ENCODE measurements around the gene NSA2. TPM values are rescaled to one million over a fixed set of nuclear protein-coding genes. Genes with fewer than 3 reads are reported as not detected.

Gene NSA2
- total and polyA plus RNA-seq, 9 of the 15 experiments (the other 6 are each of a cell fraction or from before 2014, with no cell fraction given), result 60.2 to 246 (median 183) TPM

GRCh38 chr5:74766418-74766848 lies 616 bp upstream of the NSA2 start:
- H4K20me1 ChIP-seq (replicated peaks; ENCODE audit: control insufficient read depth, insufficient read depth, low read length), result peaks cover 6% of the 10 kb centered on the region; the same call in 1 of the 2 replicates
- in situ Hi-C loops (cut with MboI), result no loop called here
- peaks cover 68% of the 10 kb centered on the region for H3K36me3 ChIP-seq (ENCODE audit: control insufficient read depth, insufficient read depth, low read length)
- DNase-seq (ENCODE audit: extremely low read depth in 1 of 4, low spot score in 3 of 4) (peak; percentile 42 to 63 (median 52)), FAIRE-seq (peak; percentile 65), ATAC-seq (peak; percentile 82)
- H3K9me1 ChIP-seq (ENCODE audit: control insufficient read depth, insufficient read depth, low read length), result no peaks in the 10 kb centered on the region
- no peaks in the 10 kb centered on the region for H3K27me3 ChIP-seq (ENCODE audit: control insufficient read depth in 2 of 2, insufficient read depth in 2 of 2, low read length in 2 of 2)
- no peaks in the 10 kb centered on the region for H3K9me3 ChIP-seq (replicated peaks; ENCODE audit: control insufficient read depth, insufficient read depth, low read depth, low read length)
- H3K4me3 ChIP-seq, result peak overlapping the region; percentile 87
- whole genome bisulfite sequencing (ENCODE audit: insufficient coverage, low coverage, missing lambda C conversion rate), result under 1% methylated on average over 10 of the region's 10 CpGs
- BruUV-seq (replicated peaks), result TSS peak; percentile 75
- peak overlapping the region; percentile 83 for H3K27ac ChIP-seq (ENCODE audit: extremely low read depth, low read depth, low read length)
- intact Hi-C loops (cut with micrococcal nuclease), result loop anchor here (1.0 to 5.0 kb wide), 2 partner anchors 137 to 151 kb away; no protein-coding TSS in a partner anchor
- H3K4me1 ChIP-seq (replicated peaks in 1 of 2; ENCODE audit: control insufficient read depth in 2 of 2, insufficient read depth in 2 of 2, low read length in 2 of 2), result peaks cover 8 to 12% of the 10 kb centered on the region in 2 experiments; a peak in 4 of 5 replicates
- CTCF ChIA-PET (ENCODE audit: low intra/inter-chr PET ratio), result interaction anchor here (1.9 kb wide), 1 partner anchor 153 kb away, joined by 6 read pairs; no protein-coding TSS in a partner anchor
- H2AFZ ChIP-seq (ENCODE audit: low read depth, low read length), result peak overlapping the region; percentile 98
- H3K9ac ChIP-seq (ENCODE audit: insufficient read depth in 1 of 2, low read depth in 2 of 2, low read length in 2 of 2), result peak overlapping the region; percentile 85 to 98
- H3K4me2 ChIP-seq (ENCODE audit: insufficient read depth, low read length), result peak overlapping the region; percentile 93
- POLR2A ChIA-PET, result interaction anchor here (1.0 to 1.5 kb wide), 2 partner anchors 11 to 34 kb away, joined by 3 to 5 read pairs; no protein-coding TSS in a partner anchor
- peaks cover 55% of the 10 kb centered on the region for H3K79me2 ChIP-seq (ENCODE audit: control insufficient read depth, insufficient read depth, low read length)
- TF ChIP-seq CREBBP (IDR thresholded peaks at IDR 0.05; ENCODE audit: low read depth, low read length) (no peak), KDM4B (IDR thresholded peaks at IDR 0.05; ENCODE audit: borderline replicate concordance in 2 of 2, low read depth in 1 of 2) (no peak), FOS (IDR thresholded peaks at IDR 0.05; ENCODE audit: extremely low read depth, insufficient read length) (no peak), HMG20A (CRISPR knock-in tag; conservative IDR thresholded peaks at IDR 0.05) (no peak), KLF13 (tag; IDR thresholded peaks at IDR 0.05; ENCODE audit: borderline replicate concordance, low read depth) (no peak), GTF2F1 (IDR thresholded peaks at IDR 0.05; ENCODE audit: low read depth, low read length) (no peak), SPI1 (IDR thresholded peaks at IDR 0.05; ENCODE audit: borderline replicate concordance, low read depth, low read length) (no peak), MIER1 (IDR thresholded peaks at IDR 0.05; ENCODE audit: low read depth) (no peak), RERE (CRISPR knock-in tag; IDR thresholded peaks at IDR 0.05; ENCODE audit: borderline replicate concordance) (no peak), BCLAF1 (IDR thresholded peaks at IDR 0.05; ENCODE audit: borderline replicate concordance in 1 of 2, control insufficient read depth in 1 of 2, low read depth in 2 of 2, low read length in 1 of 2) (no peak), GABPA (tag; conservative IDR thresholded peaks at IDR 0.05; ENCODE audit: low read depth) (0 out of 2 replicates have a peak, but pooled peaks have one; percentile 30)

All from K562 (cell line).